ENCODE data around the gene ARMS2. TPM values are rescaled to one million over a fixed set of nuclear protein-coding genes. Genes with fewer than 3 reads are reported as not detected.

The ARMS2 gene
- total and polyA plus RNA-seq, 2 of the 13 experiments (the other 11 are each of a cell fraction or from before 2014, with no cell fraction given): not detected

GRCh38 chr10:122475100-122475499 lies 20.6 kb downstream of the ARMS2 start (continued):
- TF ChIP-seq TBL1XR1 (IDR thresholded peaks at IDR 0.05; ENCODE audit: borderline replicate concordance, low read length, partially characterized antibody) (no peak), SP4 (CRISPR knock-in tag; IDR thresholded peaks at IDR 0.05) (no peak), KLF16 (CRISPR knock-in tag; IDR thresholded peaks at IDR 0.05) (no peak), PRDM10 (CRISPR knock-in tag; IDR thresholded peaks at IDR 0.05; ENCODE audit: low read depth) (no peak)

GRCh38 chr10:122475591-122476332 lies 21.3 kb downstream of the ARMS2 start:
- no peaks in the 10 kb centered on the region for H3K36me3 ChIP-seq (replicated peaks in 1 of 2; ENCODE audit: control insufficient read depth in 1 of 2, insufficient read depth in 2 of 2, low read length in 2 of 2)
- ATAC-seq: peak; percentile 42; the same call in 2 of the 3 replicates
- in situ Hi-C loops (cut with HindIII; ENCODE audit: extremely low pct_ligation_motif_present, low pct_unique_long_range_greater_than_20kb) (no loop called here), intact Hi-C loops (cut with micrococcal nuclease; ENCODE audit: unreplicated experiment) (no loop called here)
- ChIA-PET CTCF (ENCODE audit: low intra/inter-chr PET ratio, low total read pairs) (no interaction called here), POLR2A (no interaction called here)
- WGBS (ENCODE audit: low lambda C conversion rate): 22% methylated on average over 12 of the region's 16 CpGs
- no peak overlapping the region for H3K4me3 ChIP-seq (replicated peaks in 1 of 3; ENCODE audit: insufficient read depth in 1 of 3, low read depth in 2 of 3, low read length in 3 of 3)
- peak overlapping the region; percentile 6; the same call in 1 of the 2 replicates for H3K4me2 ChIP-seq (ENCODE audit: low read depth, low read length)
- H3K9me3 ChIP-seq (ENCODE audit: low read length): no peaks in the 10 kb centered on the region
- DNase-seq (ENCODE audit: low spot score): no peak
- H3K79me2 ChIP-seq (ENCODE audit: insufficient read depth, low read length): no peaks in the 10 kb centered on the region
- H3K27me3 ChIP-seq (ENCODE audit: control insufficient read depth in 1 of 2, insufficient read depth in 2 of 2, low read length in 2 of 2): peaks cover 3 to 59% of the 10 kb centered on the region in 2 experiments; a peak in 4 of 5 replicates
- no peak overlapping the region for H2AFZ ChIP-seq (ENCODE audit: low read length)
- FAIRE-seq: no peak
- no peak overlapping the region for H3K9ac ChIP-seq (ENCODE audit: insufficient read depth, low read depth, low read length)
- BruUV-seq (replicated peaks): no TSS peak
- TF ChIP-seq PAX8 (CRISPR knock-in tag; IDR thresholded peaks at IDR 0.05; ENCODE audit: borderline replicate concordance) (no peak), FOXJ3 (CRISPR knock-in tag; IDR thresholded peaks at IDR 0.05; ENCODE audit: borderline replicate concordance) (no peak)
- H3K4me1 ChIP-seq (ENCODE audit: insufficient read depth, low read length): 0 out of 2 replicates have a peak, but pooled peaks cover 8% of the 10 kb centered on the region
- no peaks in the 10 kb centered on the region for H4K20me1 ChIP-seq (ENCODE audit: insufficient read depth, low read length)
- no peak overlapping the region for H3K27ac ChIP-seq (ENCODE audit: extremely low read length, insufficient read depth, low read length)

Data from HepG2 (cell line).